ENCODE data around the gene TEX52. TPM values are rescaled to one million over a fixed set of nuclear protein-coding genes. Genes with fewer than 3 reads are reported as not detected.
A peak's percentile ranks its signal among the peaks of the same experiment; 100 is the strongest.

Gene TEX52
- polyA plus RNA-seq, 5 donors, result 1.7 to 4.4 (median 2.6) TPM

DNA sequence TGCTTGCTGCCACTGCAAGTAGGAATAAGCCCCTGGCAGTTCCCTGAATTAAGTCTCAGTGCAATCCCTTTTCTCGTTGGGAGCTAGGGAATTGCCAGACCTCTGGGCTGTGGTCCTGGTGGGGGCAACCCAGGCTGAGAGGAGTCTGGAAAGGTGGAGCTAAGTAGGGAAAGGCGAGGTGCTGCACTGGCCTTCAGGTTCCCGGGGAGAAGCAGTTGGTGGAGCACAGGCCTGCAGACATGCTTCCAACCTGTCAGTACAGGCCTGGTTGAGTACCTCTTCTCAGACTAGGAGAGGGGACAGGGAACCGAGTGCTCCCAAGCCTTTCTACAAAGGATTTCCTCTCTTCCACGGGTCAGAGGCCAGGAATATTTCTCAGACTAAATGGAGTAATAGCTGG, 23.5 kb downstream of the TEX52 start:
- DNase-seq, result no peak

DNA sequence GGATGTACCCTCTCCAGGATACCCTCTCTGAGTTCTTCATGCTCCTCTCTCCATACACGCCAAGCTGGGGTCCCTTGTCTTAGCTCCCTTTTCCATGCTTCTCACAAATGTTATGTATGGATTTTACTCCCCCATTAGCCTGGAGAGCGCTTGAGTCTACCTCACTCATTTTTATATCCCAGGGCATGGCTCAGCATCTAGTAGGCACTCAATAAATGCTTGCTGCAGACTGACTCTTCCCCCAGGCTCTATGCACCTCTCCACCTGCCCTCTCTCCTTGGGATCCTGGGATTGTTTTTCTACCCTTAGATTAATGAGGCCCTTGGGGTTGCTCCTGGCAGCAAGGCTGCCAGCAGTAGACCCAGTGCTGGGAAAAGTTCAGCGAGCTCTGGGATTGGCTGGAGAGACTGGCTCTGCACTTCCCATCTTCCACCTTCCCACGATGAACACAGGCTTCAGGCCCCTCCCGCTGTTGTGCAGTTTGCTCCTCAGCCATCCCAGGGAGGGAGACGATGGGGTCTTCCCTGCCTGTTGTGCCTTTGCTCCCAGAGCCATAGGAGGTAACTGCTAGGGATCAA, 24.2 kb downstream of the TEX52 start:
- DNase-seq, result no peak

DNA sequence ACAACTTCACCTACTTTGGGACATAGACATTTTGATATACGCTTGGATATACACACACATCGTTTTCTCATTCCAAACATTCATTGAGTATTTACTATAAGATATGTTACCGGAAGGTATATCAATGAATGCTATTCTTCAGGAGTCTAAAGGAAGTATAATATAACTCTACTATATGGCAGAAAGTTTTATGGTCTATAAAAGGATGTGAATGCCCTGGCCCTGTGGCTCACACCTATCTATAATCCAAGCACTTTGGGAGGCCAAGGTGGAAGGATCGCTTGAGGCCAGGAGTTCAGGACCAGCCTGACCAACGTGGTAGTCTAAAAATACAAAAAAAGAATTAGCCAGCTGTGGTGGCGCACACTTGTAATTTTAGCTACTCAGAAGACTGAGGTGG, 27.6 kb downstream of the TEX52 start:
- DNase-seq, result no peak

DNA sequence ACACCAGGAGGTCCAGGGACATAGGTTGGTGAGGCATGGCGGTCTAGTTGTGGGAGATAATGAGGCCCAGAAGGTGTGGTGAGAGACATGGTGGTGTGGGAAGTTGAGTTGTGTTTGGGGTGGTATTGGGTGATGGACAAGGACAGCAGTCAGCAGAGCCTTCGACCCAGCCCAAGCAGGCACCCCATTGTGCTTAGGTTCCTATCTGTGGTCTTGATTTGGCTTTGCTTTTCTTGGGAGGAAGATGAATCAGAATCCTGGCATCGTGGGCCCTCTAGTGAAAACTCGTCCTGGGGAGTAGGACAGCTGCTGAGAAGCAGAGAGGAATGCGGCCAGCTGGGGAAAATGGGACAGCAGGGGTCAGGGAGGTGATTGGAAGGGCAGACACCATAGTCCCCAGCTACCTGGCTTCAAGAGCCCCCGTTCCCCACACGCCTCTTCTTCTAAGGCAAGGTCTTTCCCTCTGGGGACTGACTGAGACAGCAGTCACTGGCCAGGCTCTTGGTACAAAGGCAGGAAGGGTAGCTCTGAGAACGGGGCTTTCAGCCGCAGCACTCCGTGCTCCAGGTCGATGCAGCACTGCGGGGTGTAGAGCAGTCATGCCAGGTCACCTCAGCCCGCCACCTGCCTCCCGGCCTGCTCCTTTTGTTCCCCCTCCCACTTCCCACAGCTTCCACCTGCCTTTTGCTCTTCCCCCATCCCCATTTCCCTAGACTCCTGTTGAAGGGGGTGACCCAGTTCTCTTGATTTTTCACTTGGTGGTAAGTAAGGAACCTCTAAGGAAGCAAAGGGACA, 29.9 kb downstream of the TEX52 start:
- DNase-seq, result no peak

DNA sequence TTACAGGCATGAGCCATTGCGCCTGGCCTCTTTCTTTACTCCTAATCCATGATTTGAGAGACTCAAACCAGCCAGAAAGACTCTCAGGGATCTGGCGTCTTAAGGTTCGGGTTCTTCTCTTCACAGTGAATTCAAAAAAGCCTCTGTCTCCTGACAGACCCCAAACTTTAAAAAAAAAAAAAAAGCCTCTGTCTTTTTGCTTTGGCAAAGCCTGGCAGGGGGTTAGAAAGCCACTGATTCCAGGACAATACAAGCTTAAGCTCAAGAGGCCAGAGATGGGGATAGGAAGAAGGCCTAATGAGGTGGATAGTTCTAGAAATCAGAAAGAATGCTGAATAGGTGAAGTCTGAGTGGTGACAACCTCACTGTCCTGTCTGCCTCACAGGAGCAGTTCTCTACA, 30.8 kb downstream of the TEX52 start:
- DNase-seq, result no peak

DNA sequence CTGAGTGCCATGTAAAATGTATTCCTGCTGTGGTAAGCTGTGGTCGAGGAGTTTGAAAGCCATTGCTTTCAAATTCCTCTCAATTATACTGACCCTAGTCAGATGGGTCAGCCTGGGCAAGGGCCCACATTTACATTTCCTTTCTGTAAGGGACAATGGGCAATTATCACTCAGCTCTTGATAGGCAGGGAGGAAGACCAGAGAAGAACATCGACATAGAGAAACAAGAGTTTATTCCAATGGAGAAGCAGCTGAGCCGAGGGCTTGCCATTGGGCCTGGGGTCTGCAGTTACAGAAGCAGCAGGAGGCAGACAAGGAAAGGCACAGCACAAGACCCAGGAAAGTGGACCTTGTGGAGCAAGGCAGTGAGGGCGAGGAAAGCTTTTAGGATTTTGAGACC, 31.7 kb downstream of the TEX52 start:
- DNase-seq, result no peak

DNA sequence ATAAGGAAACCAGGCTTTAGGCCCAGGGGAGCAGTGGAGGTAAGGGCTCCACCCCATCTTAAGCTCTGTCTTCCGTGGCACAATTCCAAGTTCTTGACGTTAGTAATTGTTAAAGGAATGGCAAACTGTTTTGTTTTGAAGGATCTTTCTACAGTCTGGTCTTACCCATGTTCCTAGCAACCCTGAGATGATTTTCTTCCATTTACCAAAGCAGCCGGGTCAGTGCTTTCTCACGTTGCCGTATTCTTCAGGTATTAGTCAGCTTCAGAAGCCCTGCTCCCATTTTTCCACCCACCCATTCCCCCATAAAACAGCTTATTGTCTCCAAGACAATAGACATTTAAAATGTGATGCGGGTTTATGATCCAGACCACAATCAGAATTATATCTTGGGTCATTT, 32.3 kb downstream of the TEX52 start:
- no peak for DNase-seq

DNA sequence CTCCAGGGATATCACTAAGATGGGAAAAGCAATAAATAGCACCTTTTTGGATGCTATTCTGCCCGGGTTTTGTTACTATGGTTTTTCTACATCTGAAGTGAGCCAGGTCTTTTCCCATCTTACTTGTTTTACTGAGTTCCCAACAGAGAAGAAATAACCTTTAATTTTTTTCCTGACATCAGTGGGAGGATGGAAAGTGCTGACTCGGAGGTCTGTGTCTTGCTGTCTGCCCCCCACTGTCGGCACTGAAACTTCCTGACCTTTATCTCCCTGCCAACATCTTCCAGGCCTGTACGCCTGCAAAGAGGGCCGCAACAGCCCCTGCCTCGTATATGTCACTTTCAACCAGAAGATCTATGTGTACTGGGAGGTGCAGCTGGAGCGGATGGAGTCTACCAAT, 33.4 kb downstream of the TEX52 start:
- no peak for DNase-seq

DNA sequence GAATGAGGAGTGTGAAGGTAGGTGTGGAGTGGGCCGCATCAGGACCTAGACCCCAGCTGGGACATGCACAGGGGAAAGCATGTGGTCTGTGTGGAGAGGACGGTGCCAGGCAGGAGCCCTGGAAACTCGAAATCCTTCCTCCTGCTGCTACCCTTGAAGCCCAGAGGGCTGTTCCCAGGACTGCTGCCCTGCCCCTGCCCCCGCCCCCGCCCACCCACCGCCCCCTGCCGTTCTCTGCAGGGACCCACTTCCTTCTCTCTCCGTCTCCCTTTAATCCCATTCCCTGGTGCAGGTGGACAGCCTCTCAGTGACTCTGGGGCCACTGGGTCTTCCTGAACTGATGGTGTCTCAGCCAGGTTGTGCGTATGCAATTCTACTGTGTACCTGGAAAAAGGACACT, 36.4 kb downstream of the TEX52 start:
- no peak for DNase-seq

DNA sequence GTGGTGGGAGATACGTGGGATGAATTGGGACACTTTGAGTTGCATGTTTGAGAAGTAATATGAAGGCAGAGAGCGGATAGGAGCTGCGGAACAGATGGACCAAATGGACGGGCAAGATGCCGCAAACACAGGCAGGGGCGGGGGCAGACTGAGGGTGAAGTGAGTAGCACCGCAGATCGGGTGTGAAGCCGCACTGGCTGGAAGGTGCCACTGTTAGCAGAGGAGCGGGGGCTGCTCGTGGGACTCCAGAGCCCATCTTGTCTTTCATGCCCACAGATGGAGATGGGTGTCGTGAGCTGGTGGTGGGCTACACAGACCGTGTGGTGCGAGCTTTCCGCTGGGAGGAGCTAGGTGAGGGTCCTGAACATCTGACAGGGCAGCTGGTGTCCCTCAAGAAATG, 37.0 kb downstream of the TEX52 start:
- DNase-seq, result no peak

DNA sequence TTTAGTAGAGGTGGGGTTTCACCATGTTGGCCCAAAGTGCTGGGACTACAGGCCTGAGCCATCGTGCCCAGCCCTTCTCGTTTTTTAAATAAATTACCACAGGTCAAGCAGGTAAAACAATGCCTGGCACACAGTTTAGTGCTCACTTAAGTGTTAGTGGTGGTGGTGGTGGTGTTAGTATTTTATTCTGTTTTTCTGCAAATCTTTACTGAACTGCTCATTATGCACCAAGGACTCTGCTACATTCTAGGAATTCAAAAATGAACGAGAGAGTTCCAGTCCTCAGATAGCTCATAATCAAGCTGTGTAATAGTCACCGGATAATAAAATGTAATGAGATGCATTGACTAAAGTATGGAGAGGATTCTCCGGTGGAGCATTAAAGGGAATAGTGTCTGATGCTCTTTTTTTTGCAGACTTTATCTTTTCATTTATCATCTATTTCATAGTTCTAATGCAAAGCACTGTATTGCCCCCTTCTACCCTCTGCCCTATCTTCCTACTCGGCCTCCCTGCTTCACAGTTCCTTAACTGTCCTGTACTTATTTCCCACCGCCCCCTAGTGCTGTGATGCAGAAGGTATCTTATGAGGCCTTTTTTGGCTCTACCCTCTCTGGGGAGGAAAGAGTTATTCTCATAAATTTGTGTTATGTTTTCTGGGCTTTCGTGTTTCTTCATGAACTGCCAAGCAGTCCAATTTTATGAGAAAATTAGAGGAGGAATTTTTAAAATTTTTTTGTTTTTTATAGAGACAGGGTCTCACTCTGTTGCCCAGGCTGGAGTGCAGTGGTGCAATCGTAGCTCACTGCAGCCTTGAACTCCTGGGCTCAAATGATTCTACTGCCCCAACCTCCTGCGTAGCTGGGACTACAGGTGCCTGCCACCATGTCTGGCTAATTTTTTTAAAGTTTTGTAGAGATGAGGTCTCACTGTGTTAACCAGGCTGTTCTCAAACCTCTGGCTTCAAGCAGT, 43.3 kb downstream of the TEX52 start:
- peak in 1 of 2 donors; percentile 34 for DNase-seq

DNA sequence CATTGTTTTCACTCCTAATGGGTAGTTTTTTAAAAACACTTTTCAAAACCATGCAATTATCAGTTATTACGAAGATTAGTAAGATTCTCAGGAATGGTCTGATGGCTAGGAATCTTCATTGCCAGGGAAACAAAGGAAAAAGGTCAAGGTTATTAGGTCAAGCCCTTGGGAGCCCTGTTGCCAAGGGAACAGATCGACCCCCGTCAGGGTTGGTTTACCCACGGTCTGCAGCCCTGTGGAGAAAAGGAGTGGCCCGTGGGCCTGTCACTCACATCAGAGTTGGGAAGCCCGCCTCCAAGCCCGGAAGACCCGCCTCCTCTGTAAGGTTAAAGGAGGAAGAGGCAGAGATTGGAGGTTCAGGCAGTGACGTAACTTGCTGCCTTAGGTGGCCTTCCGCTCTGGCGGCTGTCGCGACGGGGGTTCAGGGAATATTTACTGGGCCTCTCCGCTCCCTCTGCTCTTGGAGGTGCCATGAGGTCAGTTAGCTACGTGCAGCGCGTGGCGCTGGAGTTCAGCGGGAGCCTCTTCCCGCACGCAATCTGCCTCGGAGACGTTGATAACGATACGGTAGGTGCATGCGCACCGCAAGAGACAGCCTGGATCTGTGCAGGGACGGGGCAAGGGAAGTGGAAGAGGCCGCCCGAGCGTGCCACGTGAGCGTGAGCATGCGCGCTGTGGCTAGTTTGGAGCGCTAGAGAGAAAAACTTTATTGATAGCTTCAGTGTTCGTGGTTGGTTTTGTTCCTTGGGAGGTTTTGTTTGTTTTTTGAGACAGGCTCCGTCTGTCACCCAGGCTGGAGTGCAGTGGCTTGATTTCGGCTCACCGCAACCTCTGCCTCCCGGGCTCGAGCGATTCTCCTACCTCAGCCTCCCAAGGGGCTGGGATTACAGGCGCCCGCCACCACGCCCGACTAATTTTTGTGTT, 44.3 kb downstream of the TEX52 start, which contains the start of gene ITFG2:
ITFG2 (plus strand) TSS at position 379 of the 924 bp plus-strand sequence; CDS start at position 472, 93 bp downstream.
- peak; percentile 99 for DNase-seq

DNA sequence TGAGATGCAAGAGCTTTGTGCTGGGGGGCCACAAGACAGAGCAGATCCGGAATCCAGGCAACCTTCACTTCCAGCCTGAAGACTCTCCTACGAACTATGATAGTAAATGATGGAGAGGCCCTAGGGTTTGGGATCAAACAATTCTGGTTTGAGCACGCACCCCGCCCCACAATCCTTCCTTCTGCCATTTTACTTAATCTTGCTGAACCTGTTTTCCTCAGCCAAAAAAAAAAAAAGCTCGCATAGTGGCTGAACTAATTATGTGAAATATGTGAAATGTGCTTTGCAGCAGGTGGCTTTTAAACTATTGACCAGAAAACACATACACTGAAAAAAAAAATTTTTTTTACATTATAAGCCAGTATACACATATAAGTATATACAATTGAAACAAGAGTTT, 45.0 kb downstream of the TEX52 start:
- no peak for DNase-seq

DNA sequence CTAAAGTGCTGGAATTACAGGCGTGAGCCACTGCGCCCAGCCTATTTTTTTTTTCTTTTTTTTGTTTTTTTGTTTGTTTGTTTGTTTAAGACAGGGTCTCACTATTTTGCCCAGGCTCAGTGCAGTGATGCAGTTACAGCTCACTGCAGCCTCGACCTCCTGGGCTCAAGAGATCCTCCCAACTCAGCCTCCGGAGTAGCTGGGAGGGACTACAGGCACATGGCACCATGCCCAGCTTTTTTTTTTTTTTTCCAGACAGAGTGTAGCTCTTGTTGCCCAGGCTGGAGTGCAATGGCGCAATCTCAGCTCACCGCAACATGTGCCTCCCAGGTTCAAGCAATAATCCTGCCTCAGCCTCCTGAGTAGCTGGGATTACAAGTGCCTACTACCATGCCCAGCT, 50.1 kb downstream of the TEX52 start:
- no peak for DNase-seq

DNA sequence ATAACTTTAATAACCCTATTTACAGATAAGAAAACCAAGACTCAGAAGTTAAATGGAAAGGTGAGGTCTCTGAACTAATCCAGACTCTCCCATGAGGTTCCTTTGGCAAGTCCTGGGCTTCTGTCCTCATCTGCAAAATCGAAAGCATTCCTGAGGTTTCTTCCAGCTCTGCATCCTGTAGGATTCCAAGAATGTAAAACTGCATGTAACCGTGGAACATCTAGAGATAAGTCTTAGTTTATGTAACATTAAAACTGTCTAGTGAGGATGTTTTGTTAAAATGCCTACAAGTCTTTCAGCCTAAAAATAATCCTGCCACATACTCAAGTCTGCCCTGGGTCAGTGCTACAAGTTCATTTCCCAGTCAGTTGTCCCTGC, 51.7 kb downstream of the TEX52 start:
- DNase-seq, result no peak

DNA sequence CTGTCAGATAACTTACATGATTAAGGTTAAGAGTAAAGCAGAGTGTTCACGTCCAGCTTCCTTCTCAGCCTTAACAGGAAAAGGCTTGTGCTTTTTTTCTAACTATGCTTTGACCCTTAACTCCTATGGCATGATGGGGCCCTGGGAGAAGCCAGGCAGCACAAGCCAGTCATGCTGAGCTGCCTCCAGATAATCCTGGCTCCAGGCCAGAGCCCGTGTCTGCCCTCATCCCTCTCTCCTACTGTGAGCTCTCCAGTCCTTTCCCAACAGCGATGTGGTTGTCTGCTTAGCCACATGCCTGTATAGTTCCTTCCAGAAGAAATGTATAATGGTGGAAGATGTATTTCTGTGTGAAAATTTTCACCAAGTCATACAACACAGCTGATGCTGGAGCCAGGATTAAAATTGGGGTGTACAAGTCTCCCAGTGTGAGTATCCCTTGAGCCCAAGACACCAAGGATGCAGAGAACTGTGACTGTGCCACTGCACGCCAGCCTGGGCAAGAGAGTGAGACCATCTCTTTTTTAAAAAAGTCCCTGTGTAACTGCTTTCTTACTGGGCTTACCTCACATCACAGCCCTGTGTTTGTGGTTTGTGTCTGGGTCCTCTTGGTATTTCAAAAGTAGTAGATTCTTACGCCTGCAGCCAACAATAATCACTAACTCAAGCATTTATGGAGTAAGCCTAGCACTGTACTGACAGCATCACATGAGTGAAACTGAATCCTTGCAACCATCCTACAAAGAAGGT, 52.3 kb downstream of the TEX52 start:
- no peak for DNase-seq

DNA sequence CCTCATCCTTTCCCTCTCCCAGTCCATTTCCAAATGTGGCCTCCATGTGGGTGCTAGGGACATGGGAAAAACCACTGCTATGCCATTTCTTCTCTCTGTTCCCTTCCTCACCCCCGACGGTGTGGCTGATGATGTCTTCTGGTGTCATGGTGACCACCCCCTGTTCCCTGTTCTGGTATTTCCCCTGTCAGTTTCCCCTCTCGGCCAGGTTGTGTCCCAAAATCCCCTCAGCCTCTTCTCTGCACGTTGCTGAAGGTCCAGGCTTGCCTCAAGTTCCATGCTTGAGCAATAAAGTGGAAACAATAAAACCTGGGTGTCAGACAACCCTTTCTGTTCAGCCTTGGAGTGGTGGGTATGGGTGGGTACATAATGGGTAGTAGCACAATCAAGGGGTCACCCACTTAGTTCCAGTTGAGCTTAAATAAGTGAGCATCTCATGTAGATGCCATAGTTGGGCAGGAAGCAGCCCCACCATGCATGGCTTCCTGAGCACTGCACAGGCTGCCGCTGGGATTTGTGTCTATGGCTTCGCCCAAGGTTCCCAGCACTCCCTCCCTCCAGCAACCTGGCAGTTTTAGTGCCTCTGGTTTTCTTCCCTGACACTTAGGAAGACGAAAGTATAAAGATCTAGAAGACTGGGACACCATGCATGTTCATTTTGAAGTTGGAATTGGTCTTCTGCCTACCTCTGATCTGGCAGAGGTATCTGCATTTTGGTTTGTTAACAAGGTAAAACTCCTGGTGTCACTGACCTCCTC, 53.0 kb downstream of the TEX52 start:
- DNase-seq, result no peak

DNA sequence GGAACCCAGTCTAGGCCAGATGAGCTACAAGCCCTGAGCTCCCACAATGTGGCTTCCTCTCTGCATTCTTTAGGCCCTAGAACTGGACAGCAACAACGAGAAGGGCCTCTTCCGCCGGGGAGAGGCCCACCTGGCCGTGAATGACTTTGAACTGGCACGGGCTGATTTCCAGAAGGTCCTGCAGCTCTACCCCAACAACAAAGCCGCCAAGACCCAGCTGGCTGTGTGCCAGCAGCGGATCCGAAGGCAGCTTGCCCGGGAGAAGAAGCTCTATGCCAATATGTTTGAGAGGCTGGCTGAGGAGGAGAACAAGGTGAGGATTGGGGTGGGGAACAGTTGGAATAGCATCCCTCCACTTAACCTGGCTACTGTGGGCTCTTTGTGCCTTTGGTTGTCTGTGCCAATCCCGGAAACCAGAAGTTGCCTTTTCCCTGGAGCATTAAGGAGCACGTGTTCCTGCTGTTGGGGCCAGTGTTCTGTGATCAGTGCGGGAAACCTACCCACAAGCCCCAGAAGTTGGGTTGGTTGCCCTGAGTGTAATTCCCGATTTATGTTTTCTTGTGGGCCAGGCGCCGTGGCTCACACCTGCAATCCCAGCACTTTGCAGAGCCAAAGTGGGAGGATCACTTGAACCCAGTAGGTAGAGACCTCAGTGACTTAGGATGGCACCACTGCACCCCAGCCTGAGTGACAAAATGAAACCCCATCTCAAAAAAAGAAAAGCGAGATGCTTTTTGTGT, 55.6 kb downstream of the TEX52 start:
- DNase-seq, result no peak

DNA sequence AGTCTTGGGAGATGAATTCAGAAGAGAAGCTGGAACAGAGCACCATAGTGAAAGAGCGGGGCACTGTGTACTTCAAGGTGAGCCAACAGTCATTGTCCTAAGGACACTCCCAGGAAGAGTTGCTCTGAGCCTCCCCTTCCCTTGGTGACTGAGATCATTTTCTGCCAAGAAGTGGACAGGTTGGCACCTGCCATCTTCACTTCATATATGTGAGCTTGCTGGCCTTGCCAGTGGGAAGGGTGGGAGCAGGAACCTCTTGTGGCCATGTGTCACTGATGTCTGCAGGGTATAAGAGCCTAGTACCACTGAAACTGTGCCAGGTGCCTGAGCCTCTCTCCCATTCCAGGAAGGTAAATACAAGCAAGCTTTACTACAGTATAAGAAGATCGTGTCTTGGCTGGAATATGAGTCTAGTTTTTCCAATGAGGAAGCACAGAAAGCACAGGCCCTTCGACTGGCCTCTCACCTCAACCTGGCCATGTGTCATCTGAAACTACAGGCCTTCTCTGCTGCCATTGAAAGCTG, 56.7 kb downstream of the TEX52 start:
- no peak for DNase-seq
